ENCODE data around the gene IGSF21. TPM values are rescaled to one million over a fixed set of nuclear protein-coding genes. Genes with fewer than 3 reads are reported as not detected.

The IGSF21 gene
- total and polyA plus RNA-seq, 7 experiments from 2014 or later, result not detected

DNA sequence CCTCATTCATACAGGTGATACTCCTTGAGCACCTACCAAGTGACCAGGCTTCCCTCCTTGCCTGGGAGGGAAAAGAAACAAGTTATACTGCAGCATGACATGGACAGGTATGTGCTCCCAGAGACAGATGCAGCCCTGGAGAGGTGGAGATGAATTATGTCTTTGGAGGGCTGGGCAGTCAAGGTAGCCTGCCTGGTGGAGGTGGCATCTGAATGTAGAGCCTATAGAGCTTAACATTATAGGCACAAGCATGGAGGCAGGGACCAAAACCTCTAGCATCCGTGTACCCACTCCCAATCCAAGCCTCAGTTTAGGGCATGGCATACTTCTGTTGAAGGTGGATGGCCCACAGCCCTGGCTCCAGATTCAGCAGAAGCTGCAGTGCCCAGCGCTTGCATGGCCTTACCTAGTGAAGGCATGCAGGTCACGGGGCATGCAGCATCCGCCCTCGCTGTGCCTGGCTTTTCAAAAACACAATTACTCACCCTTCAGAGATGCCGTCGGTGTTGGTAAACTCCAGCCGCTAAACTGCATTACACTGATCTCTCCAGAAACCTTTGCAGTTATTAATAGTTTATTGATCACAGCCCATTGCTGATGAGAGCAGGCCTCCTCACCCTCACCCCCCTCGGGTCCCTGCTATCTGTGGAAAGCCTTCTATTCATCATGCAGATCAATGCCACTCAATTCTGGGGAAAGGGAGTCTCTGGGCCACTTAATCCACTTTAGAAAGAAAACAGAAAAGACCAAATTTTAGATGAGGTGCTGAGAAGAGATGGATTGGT is 222.1 kb downstream of the IGSF21 start:
- H3K27me3 ChIP-seq (ENCODE audit: control insufficient read depth in 2 of 2, insufficient read depth in 2 of 2, low read length in 2 of 2), result no peaks in the 10 kb centered on the region
- ATAC-seq (no peak), DNase-seq (no peak)
- POLR2A ChIA-PET, result no interaction called here
- no peaks in the 10 kb centered on the region for H3K9me3 ChIP-seq (ENCODE audit: control insufficient read depth in 2 of 3, low read length in 3 of 3)
- no peaks in the 10 kb centered on the region for H3K9me3 Mint-ChIP-seq
- H3K4me3 Mint-ChIP-seq, result no peak overlapping the region
- H3K27me3 Mint-ChIP-seq, result peaks cover 0 to 27% (median 21%) of the 10 kb centered on the region in 5 donors
- no peak overlapping the region for H3K4me3 ChIP-seq (ENCODE audit: low read length)
- H3K27ac Mint-ChIP-seq, result no peak overlapping the region
- H3K4me1 Mint-ChIP-seq, result no peaks in the 10 kb centered on the region
- H3K4me1 ChIP-seq (ENCODE audit: control insufficient read depth in 2 of 2, insufficient read depth in 2 of 2, low read length in 2 of 2), result no peaks in the 10 kb centered on the region
- CTCF ChIA-PET, result no interaction called here
- no peaks in the 10 kb centered on the region for H3K36me3 ChIP-seq (ENCODE audit: control insufficient read depth in 2 of 3, insufficient read depth in 3 of 3, low read length in 3 of 3)
- no peaks in the 10 kb centered on the region for H3K36me3 Mint-ChIP-seq
- intact Hi-C loops (cut with micrococcal nuclease), result no loop called here
- H3K27ac ChIP-seq (ENCODE audit: low read depth, low read length), result no peak overlapping the region

DNA sequence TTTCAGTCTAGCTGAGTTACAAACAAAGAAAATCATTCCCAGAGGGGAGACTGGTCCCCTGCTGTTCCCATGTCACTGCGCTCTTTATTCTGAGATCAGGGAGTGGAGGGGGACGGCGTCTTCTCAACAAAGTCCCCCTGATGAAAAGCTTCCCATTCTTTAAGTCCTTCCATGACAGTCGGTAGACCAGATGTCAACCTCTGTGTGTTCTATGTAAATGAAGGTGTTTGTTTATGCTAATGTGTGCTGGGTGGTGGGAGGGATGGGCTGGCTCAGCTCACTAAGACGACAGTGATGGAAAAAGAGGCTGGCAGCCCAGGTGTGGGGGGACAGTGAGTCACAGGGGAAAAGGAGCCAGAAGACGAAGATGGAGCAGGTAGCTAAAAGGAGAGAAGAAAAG is 225.0 kb downstream of the IGSF21 start:
- Mint-ChIP-seq H3K27ac (no peak overlapping the region), H3K36me3 (no peaks in the 10 kb centered on the region), H3K9me3 (no peaks in the 10 kb centered on the region), H3K27me3 (peaks cover 0 to 29% (median 18%) of the 10 kb centered on the region in 5 donors), H3K4me1 (no peaks in the 10 kb centered on the region), H3K4me3 (no peak overlapping the region)
- Histone ChIP-seq H3K4me3 (ENCODE audit: low read length) (no peak overlapping the region), H3K4me1 (ENCODE audit: control insufficient read depth in 2 of 2, insufficient read depth in 2 of 2, low read length in 2 of 2) (no peaks in the 10 kb centered on the region), H3K27ac (ENCODE audit: low read depth, low read length) (no peak overlapping the region), H3K36me3 (ENCODE audit: control insufficient read depth in 2 of 3, insufficient read depth in 3 of 3, low read length in 3 of 3) (no peaks in the 10 kb centered on the region), H3K27me3 (ENCODE audit: control insufficient read depth in 2 of 2, insufficient read depth in 2 of 2, low read length in 2 of 2) (no peaks in the 10 kb centered on the region), H3K9me3 (ENCODE audit: control insufficient read depth in 2 of 3, low read length in 3 of 3) (no peaks in the 10 kb centered on the region)
- no peak for DNase-seq
- intact Hi-C loops (cut with micrococcal nuclease), result no loop called here
- no peak for ATAC-seq
- ChIA-PET POLR2A (no interaction called here), CTCF (no interaction called here)

DNA sequence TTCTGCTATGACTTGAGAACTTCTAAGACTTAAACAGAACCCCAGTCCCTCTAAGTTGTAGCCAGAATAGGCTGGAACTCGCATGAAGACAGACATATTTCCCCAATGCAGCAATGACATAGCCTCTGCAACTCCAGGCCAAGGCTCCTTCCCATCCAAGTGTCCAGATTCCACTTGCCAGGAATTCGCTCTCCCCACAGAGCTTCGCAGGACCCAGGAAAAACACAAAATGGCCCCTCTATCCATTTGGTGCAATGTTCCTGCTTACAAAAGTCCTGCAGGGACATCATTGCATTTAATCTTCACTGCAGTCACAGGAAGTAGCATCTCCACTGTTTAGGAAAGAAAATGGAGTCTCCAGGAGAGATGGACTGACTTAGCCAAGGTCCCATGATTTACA is 225.6 kb downstream of the IGSF21 start:
- Histone ChIP-seq H3K4me3 (ENCODE audit: low read length) (no peak overlapping the region), H3K27ac (ENCODE audit: low read depth, low read length) (no peak overlapping the region), H3K4me1 (ENCODE audit: control insufficient read depth in 2 of 2, insufficient read depth in 2 of 2, low read length in 2 of 2) (no peaks in the 10 kb centered on the region), H3K36me3 (ENCODE audit: control insufficient read depth in 2 of 3, insufficient read depth in 3 of 3, low read length in 3 of 3) (no peaks in the 10 kb centered on the region), H3K27me3 (ENCODE audit: control insufficient read depth in 2 of 2, insufficient read depth in 2 of 2, low read length in 2 of 2) (no peaks in the 10 kb centered on the region), H3K9me3 (ENCODE audit: control insufficient read depth in 2 of 3, low read length in 3 of 3) (no peaks in the 10 kb centered on the region)
- CTCF ChIA-PET, result no interaction called here
- no peak overlapping the region for H3K27ac Mint-ChIP-seq
- H3K9me3 Mint-ChIP-seq, result no peaks in the 10 kb centered on the region
- ATAC-seq (no peak), DNase-seq (no peak)
- H3K4me3 Mint-ChIP-seq, result no peak overlapping the region
- POLR2A ChIA-PET, result no interaction called here
- peaks cover 0 to 29% (median 18%) of the 10 kb centered on the region in 5 donors for H3K27me3 Mint-ChIP-seq
- intact Hi-C loops (cut with micrococcal nuclease), result no loop called here
- no peaks in the 10 kb centered on the region for H3K36me3 Mint-ChIP-seq
- H3K4me1 Mint-ChIP-seq, result no peaks in the 10 kb centered on the region

DNA sequence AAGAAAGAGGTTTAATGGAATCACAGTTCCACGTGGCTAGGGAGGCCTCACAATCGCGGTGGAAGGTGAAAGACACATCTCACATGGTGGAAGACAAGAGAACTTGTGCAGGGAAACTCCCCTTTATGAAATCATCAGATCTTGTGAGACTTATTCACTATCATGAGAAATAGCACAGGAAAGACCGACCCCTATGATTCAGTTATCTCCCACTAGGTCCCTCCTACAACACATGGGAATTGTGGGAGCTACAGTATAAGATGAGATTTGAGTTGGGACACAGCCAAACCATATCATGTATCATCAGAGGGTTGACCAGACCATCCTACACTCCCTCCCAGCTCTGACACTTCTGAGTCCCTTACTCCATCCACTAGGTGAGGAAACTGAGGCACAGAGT is 229.2 kb downstream of the IGSF21 start:
- Histone ChIP-seq H3K9me3 (ENCODE audit: control insufficient read depth in 2 of 3, low read length in 3 of 3) (no peaks in the 10 kb centered on the region), H3K27me3 (ENCODE audit: control insufficient read depth in 2 of 2, insufficient read depth in 2 of 2, low read length in 2 of 2) (no peaks in the 10 kb centered on the region), H3K27ac (ENCODE audit: low read depth, low read length) (no peak overlapping the region), H3K4me1 (ENCODE audit: control insufficient read depth in 2 of 2, insufficient read depth in 2 of 2, low read length in 2 of 2) (no peaks in the 10 kb centered on the region), H3K36me3 (ENCODE audit: control insufficient read depth in 2 of 3, insufficient read depth in 3 of 3, low read length in 3 of 3) (no peaks in the 10 kb centered on the region), H3K4me3 (ENCODE audit: low read length) (no peak overlapping the region)
- intact Hi-C loops (cut with micrococcal nuclease), result no loop called here
- Mint-ChIP-seq H3K36me3 (no peaks in the 10 kb centered on the region), H3K27me3 (peaks cover 0 to 34% (median 11%) of the 10 kb centered on the region in 5 donors), H3K4me1 (no peaks in the 10 kb centered on the region), H3K4me3 (no peak overlapping the region), H3K9me3 (peaks cover 0 to 2% (median 0%) of the 10 kb centered on the region in 11 donors), H3K27ac (no peak overlapping the region)
- ATAC-seq, result no peak
- ChIA-PET CTCF (no interaction called here), POLR2A (no interaction called here)
- no peak for DNase-seq

DNA sequence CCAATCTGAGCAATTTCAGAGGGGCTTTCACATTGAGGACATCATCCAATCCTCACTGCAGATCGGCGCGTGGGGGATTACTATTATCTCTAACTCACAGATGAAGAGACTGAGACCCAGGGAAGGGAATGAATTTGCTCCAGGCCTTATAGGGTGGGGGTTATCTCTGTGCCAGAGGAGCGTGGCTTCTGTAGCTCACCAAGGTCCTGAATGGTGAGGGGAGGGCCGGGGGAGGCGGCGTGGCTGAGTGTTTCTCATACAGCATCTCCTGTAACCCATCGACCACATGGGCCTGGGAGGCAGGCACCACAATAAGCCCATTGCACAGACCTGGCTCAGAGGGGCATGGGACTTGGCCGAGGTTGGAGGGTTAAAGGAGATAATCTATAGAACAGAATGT is 230.2 kb downstream of the IGSF21 start:
- H3K4me3 Mint-ChIP-seq, result no peak overlapping the region
- Histone ChIP-seq H3K27ac (ENCODE audit: low read depth, low read length) (no peak overlapping the region), H3K36me3 (ENCODE audit: control insufficient read depth in 2 of 3, insufficient read depth in 3 of 3, low read length in 3 of 3) (no peaks in the 10 kb centered on the region), H3K4me3 (ENCODE audit: low read length) (no peak overlapping the region), H3K4me1 (ENCODE audit: control insufficient read depth in 2 of 2, insufficient read depth in 2 of 2, low read length in 2 of 2) (no peaks in the 10 kb centered on the region), H3K27me3 (ENCODE audit: control insufficient read depth in 2 of 2, insufficient read depth in 2 of 2, low read length in 2 of 2) (no peaks in the 10 kb centered on the region), H3K9me3 (ENCODE audit: control insufficient read depth in 2 of 3, low read length in 3 of 3) (no peaks in the 10 kb centered on the region)
- no peak for DNase-seq
- intact Hi-C loops (cut with micrococcal nuclease), result no loop called here
- no peak for ATAC-seq
- ChIA-PET POLR2A (no interaction called here), CTCF (no interaction called here)
- no peaks in the 10 kb centered on the region for H3K4me1 Mint-ChIP-seq
- peaks cover 0 to 4% (median 0%) of the 10 kb centered on the region in 11 donors for H3K9me3 Mint-ChIP-seq
- peaks cover 0 to 35% (median 3%) of the 10 kb centered on the region in 5 donors for H3K27me3 Mint-ChIP-seq
- no peak overlapping the region for H3K27ac Mint-ChIP-seq
- H3K36me3 Mint-ChIP-seq, result no peaks in the 10 kb centered on the region

DNA sequence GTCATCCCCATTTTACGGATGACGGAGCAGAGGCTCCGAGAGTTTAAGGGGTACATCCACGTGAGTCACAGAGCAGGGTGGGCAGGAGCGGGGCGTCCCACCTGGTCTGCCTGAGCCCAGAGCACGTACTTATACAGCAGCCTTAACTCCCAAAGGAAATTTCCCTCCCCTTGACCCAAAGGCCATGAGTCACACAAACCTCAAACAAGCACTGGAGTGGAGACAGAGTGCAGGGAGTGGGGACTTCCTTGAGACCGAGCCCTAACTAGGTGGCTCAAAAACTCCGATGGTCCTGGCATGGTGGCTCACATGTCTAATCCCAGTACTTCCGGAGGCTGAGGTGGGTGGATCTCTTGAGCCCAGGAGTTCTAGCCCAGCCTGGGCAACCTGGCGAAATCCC is 231.6 kb downstream of the IGSF21 start:
- intact Hi-C loops (cut with micrococcal nuclease), result no loop called here
- Mint-ChIP-seq H3K27me3 (peaks cover 0 to 27% (median 0%) of the 10 kb centered on the region in 5 donors), H3K4me1 (no peaks in the 10 kb centered on the region), H3K9me3 (peaks cover 0 to 8% (median 0%) of the 10 kb centered on the region in 11 donors), H3K4me3 (no peak overlapping the region), H3K27ac (no peak overlapping the region), H3K36me3 (no peaks in the 10 kb centered on the region)
- DNase-seq (no peak), ATAC-seq (no peak)
- no peaks in the 10 kb centered on the region for H3K36me3 ChIP-seq (ENCODE audit: control insufficient read depth in 2 of 3, insufficient read depth in 3 of 3, low read length in 3 of 3)
- no peaks in the 10 kb centered on the region for H3K9me3 ChIP-seq (ENCODE audit: control insufficient read depth in 2 of 3, low read length in 3 of 3)
- no peak overlapping the region for H3K27ac ChIP-seq (ENCODE audit: low read depth, low read length)
- ChIA-PET CTCF (no interaction called here), POLR2A (no interaction called here)
- no peaks in the 10 kb centered on the region for H3K4me1 ChIP-seq (ENCODE audit: control insufficient read depth in 2 of 2, insufficient read depth in 2 of 2, low read length in 2 of 2)
- H3K4me3 ChIP-seq (ENCODE audit: low read length), result no peak overlapping the region
- no peaks in the 10 kb centered on the region for H3K27me3 ChIP-seq (ENCODE audit: control insufficient read depth in 2 of 2, insufficient read depth in 2 of 2, low read length in 2 of 2)

DNA sequence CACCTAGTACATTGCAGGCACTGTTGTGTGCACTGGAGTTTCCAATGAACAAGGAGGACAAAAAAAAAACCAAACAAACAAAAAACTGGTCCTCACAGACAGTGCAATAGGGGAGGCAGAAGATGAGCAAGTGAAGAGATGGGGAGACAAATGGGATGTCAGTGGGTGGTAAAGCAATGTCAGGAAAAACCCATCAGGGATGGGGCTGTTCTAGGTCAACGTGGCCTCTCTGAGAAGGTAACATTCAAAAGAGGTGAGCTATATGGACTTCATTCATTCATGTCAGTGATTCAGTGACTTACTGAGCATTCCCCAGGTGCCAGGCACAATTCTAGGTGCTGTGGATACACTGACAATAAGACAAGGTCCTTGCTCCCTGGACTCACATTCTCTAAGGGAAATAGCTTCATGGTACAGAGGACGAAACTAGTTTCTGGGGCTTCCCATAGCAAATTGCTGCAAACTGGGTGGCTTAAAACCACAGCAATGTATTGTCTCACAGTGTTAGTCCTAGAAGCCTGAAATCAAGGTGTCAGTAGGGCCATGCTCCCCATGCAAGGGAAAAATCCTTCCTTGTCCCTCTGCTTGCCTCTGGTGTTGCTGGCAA is 232.7 kb downstream of the IGSF21 start:
- H3K4me3 ChIP-seq (ENCODE audit: low read length), result no peak overlapping the region
- H3K27ac ChIP-seq (ENCODE audit: low read depth, low read length), result no peak overlapping the region
- no peak overlapping the region for H3K4me3 Mint-ChIP-seq
- H3K9me3 ChIP-seq (ENCODE audit: control insufficient read depth in 2 of 3, low read length in 3 of 3), result no peaks in the 10 kb centered on the region
- intact Hi-C loops (cut with micrococcal nuclease), result no loop called here
- ChIA-PET CTCF (no interaction called here), POLR2A (no interaction called here)
- H3K4me1 ChIP-seq (ENCODE audit: control insufficient read depth in 2 of 2, insufficient read depth in 2 of 2, low read length in 2 of 2), result no peaks in the 10 kb centered on the region
- H3K27ac Mint-ChIP-seq, result no peak overlapping the region
- no peaks in the 10 kb centered on the region for H3K27me3 ChIP-seq (ENCODE audit: control insufficient read depth in 2 of 2, insufficient read depth in 2 of 2, low read length in 2 of 2)
- H3K36me3 Mint-ChIP-seq, result no peaks in the 10 kb centered on the region
- no peak for DNase-seq
- no peak for ATAC-seq
- peaks cover 0 to 8% (median 0%) of the 10 kb centered on the region in 11 donors for H3K9me3 Mint-ChIP-seq
- H3K36me3 ChIP-seq (ENCODE audit: control insufficient read depth in 2 of 3, insufficient read depth in 3 of 3, low read length in 3 of 3), result no peaks in the 10 kb centered on the region
- no peaks in the 10 kb centered on the region for H3K4me1 Mint-ChIP-seq
- H3K27me3 Mint-ChIP-seq, result peaks cover 0 to 25% (median 0%) of the 10 kb centered on the region in 5 donors
